Sigmoid colon (tissue), 7 donors: ENCODE results near the gene PAGR1. TPM values are rescaled to one million over a fixed set of nuclear protein-coding genes. Genes with fewer than 3 reads are reported as not detected.
"Not testable (repeated sequence)": the region's sequence is repeated elsewhere in the genome, so short reads cannot be mapped to it uniquely, and the experiment has no call there.

Experiments used
- DNase-seq: peaks from one replicate; pipeline ENCODE4 v3.0.0-alpha.2; 2019
- H3K27ac ChIP-seq, 4 donors: fragments of 200-600 bp; sonication (generic); one replicate each; pipeline ENCODE4 v1.5.1; 2016 to 2019; ENCODE audit warnings: mild to moderate bottlenecking in 1 of 4
- H3K27me3 ChIP-seq, 3 donors: fragments of 200-600 bp; sonication (generic); one replicate each; pipeline ENCODE4 v1.5.1; 2019; ENCODE audit warnings: mild to moderate bottlenecking in 1 of 3
- H3K36me3 ChIP-seq, 4 donors: fragments of 200-600 bp; sonication (generic); one replicate each; pipeline ENCODE4 v1.5.1; 2016 to 2019
- H3K4me1 ChIP-seq, 4 donors: fragments of 200-600 bp; sonication (generic); one replicate each; pipeline ENCODE4 v1.5.1; 2017 to 2019
- H3K4me3 ChIP-seq, 4 donors: fragments of 200-600 bp; sonication (generic); one replicate each; pipeline ENCODE4 v1.5.1; 2017 to 2019; ENCODE audit warnings: mild to moderate bottlenecking in 2 of 4, moderate library complexity in 1 of 4
- H3K9me3 ChIP-seq, 4 donors: fragments of 200-600 bp in 3 of 4; sonication (generic) in 3 of 4; one replicate each; pipeline versions ENCODE4 v1.5.1 to v1.6.1; 2013 to 2019
- EP300 ChIP-seq, 4 donors: sonication (generic); formaldehyde crosslinking; IDR thresholded peaks; one replicate each; pipeline ENCODE4 v1.6.1; 2017; ENCODE audit warnings: antibody characterized with exemption in 4 of 4
- POLR2A ChIP-seq, 2 donors: fragments of 450-650 bp; IDR thresholded peaks; one replicate each; pipeline ENCODE4 v1.6.1; 2016; ENCODE audit warnings: antibody characterized with exemption in 2 of 2, mild to moderate bottlenecking in 2 of 2, moderate library complexity in 2 of 2
- POLR2AphosphoS5 ChIP-seq, 4 donors: sonication (generic); formaldehyde crosslinking; IDR thresholded peaks; one replicate each; pipeline ENCODE4 v1.6.1; 2017; ENCODE audit warnings: antibody characterized with exemption in 4 of 4
- WGBS, 2 donors: extraction: QIAGEN DNeasy Blood & Tissue Kit; methylation state at CpG; one replicate each; pipeline ENCODE4 v1.1.7; 2013; 5-methylcytosine and 5-hydroxymethylcytosine counted together
- intact Hi-C: fragments of 100-400 bp; cut with DNase I; formaldehyde crosslinking; loops from one replicate; pipeline ENCODE4 v1.15.1; 2023
- polyA plus RNA-seq, 3 donors: library from polyadenylated mRNA; stranded (reverse); fragments of 200-250 nt; gene quantifications; one replicate each; pipeline ENCODE4 v1.2.3, GENCODE V29; 2013
- total RNA-seq, 4 donors: library from RNA; depleted of rRNA; stranded (reverse); fragments of >200 nt; gene quantifications; one replicate each; pipeline ENCODE4 v1.1.0, GENCODE V29; 2016
- TF ChIP-seq, protein P1 (sequence below), 4 experiments: fragments of 450-650 bp in 3 of 4; fragments of 200-600 bp in 1 of 4; IDR thresholded peaks; one replicate each; pipeline ENCODE4 v1.5.1; 2016 to 2019; ENCODE audit warnings: antibody characterized with exemption in 4 of 4, mild to moderate bottlenecking in 3 of 4, moderate library complexity in 2 of 4
- donor health status: healthy with polysubstance abuse.
- donor health status: Bipolar disorder and iron deficiency.
- donor health status: healthy.

Gene PAGR1
- total and polyA plus RNA-seq, 7 donors: 18.5 to 36.6 (median 25.9) TPM

DNA sequence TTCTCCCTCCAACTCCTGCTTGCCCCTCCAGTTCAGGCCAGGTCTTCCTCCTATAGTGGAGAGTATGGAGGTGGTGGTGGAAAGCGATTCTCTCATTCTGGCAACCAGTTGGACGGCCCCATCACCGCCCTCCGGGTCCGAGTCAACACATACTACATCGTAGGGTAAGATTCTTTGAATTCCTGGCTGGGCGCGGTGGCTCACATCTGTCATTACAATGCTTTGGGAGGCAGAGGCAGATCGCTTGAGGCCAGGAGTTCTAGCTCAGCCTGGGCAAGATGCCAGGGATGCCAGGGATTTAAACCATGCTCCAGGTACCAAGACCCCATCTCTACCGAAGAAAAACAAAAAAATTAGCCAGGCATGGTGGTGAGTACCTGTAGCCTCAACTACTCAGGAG is 36.5 kb upstream of the PAGR1 start:
- no peaks in the 10 kb centered on the region for H3K9me3 ChIP-seq
- TF ChIP-seq POLR2AphosphoS5 (IDR thresholded peaks at IDR 0.05): no peak
- H3K4me1 ChIP-seq: no peaks in the 10 kb centered on the region
- H3K4me3 ChIP-seq: no peak overlapping the region
- intact Hi-C loops: no loop called here
- H3K27me3 ChIP-seq: no peaks in the 10 kb centered on the region
- H3K36me3 ChIP-seq: no peaks in the 10 kb centered on the region
- H3K27ac ChIP-seq: no peak overlapping the region
- WGBS, 2 donors: 79 to 83% methylated on average over 10 of the region's 10 CpGs
- DNase-seq: no peak

DNA sequence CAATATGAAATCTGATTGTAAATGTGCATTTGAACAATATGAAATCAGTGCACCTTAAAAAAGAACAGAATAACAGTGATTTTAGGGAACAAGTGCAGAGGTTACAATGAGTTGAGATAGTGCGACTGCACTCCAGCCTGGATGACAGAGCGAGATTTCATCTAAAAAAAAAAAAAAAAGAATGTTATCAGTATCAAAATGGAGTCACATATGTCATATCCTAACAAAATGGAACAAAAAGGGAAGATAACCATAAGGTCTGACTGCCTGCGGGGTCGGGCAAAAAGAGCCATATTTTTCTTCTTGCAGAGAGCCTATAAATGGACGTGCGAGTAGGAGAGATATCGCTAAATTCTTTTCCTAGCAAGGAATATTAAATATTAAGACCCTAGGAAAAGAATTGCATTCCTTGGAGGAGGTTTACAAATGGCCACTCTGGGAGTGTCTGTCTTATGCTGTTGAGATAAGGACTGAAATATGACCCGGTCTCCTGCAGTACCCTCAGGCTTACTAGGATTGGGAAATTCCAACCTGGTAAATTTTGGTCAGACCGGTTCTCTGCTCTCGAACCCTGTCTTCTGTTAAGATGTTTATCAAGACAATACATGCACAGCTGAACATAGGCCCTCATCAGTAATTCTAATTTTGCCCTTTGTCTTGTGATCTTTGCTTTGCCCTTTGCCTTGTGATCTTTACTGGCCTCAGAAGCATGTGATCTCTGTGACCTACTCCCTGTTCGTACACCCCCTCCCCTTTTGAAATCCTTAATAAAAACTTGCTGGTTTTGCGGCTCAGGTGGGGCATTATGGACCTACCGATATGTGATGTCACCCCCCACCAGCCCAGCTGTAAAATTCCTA is 32.6 kb upstream of the PAGR1 start:
- H3K4me3 ChIP-seq, H3K27me3 ChIP-seq, H3K36me3 ChIP-seq, H3K27ac ChIP-seq, DNase-seq, H3K9me3 ChIP-seq: not testable (repeated sequence)
- intact Hi-C loops: loop anchor here (10.0 kb wide), 1 partner anchor 61 kb away; no protein-coding TSS in a partner anchor
- H3K4me1 ChIP-seq: peaks cover 0 to 11% (median 0%) of the 10 kb centered on the region in 4 donors
- 88 to 89% methylated on average over 13 of the region's 13 CpGs for WGBS, 2 donors

DNA sequence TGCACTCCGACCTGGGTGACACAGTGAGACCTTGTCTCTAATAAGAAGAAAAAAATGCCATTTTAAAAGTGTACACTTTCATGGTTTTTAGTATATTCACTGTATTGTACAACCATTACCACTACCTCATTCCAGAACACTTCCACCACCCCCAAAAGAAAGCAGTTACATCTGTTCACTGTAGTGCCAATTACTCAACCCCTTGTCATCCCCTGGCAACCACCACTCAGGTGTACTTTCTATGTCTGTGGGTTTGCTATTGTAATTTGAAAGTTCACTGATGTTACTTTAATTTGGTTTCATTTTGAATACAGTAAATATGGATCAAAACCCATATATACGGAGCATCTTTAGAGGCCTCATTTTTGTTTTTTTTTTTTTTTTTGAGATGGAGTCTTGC is 31.8 kb upstream of the PAGR1 start:
- no peak overlapping the region for H3K4me3 ChIP-seq
- WGBS, 2 donors: 92 to 95% methylated on average over 2 of the region's 2 CpGs
- H3K27me3 ChIP-seq: no peaks in the 10 kb centered on the region
- DNase-seq: no peak
- H3K4me1 ChIP-seq: peaks cover 0 to 11% (median 0%) of the 10 kb centered on the region in 4 donors
- no peak for TF ChIP-seq POLR2AphosphoS5 (IDR thresholded peaks at IDR 0.05)
- no peak for TF ChIP-seq POLR2A (IDR thresholded peaks at IDR 0.05)
- no peak for TF ChIP-seq EP300 (IDR thresholded peaks at IDR 0.05)
- TF ChIP-seq, protein P1, sequence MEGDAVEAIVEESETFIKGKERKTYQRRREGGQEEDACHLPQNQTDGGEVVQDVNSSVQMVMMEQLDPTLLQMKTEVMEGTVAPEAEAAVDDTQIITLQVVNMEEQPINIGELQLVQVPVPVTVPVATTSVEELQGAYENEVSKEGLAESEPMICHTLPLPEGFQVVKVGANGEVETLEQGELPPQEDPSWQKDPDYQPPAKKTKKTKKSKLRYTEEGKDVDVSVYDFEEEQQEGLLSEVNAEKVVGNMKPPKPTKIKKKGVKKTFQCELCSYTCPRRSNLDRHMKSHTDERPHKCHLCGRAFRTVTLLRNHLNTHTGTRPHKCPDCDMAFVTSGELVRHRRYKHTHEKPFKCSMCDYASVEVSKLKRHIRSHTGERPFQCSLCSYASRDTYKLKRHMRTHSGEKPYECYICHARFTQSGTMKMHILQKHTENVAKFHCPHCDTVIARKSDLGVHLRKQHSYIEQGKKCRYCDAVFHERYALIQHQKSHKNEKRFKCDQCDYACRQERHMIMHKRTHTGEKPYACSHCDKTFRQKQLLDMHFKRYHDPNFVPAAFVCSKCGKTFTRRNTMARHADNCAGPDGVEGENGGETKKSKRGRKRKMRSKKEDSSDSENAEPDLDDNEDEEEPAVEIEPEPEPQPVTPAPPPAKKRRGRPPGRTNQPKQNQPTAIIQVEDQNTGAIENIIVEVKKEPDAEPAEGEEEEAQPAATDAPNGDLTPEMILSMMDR (IDR thresholded peaks at IDR 0.05): no peak
- no peaks in the 10 kb centered on the region for H3K9me3 ChIP-seq
- H3K27ac ChIP-seq: no peak overlapping the region
- intact Hi-C loops: loop anchor here (10.0 kb wide), 1 partner anchor 61 kb away; no protein-coding TSS in a partner anchor
- H3K36me3 ChIP-seq: no peaks in the 10 kb centered on the region

DNA sequence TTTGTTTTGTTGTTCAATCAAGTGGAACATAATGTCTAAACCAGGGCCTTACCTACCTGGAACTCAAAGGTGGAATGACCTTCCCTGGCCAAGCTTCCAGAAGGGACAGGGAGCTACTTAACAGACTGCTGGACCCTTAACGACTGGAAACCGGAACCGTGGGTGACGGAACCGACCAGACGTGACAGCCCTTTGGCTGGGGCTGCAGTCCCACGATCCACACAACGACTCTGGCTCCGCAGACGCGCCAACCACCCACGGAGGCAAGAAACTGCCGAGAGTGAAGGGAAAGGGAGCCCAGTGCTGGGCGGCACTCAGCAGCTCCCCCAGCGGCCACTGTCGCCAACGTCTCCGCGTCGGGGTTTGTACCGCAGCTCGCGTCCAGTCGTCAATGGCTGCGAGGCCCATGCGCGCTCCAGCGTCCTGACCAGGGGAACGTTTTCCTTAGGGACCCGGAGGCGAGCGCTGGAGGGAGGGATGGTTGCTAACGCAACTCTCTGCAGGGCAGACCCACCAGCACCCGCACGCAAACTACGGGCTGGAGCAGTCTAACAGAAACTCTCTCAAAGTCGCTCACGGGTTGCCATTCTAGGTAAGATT is 31.0 kb upstream of the PAGR1 start:
- DNase-seq: peak; percentile 84
- intact Hi-C loops: loop anchor here (5.0 to 10.0 kb wide), 2 partner anchors 60 to 83 kb away; no protein-coding TSS in a partner anchor
- TF ChIP-seq, protein P1 (IDR thresholded peaks at IDR 0.05): peak; percentile 25 to 84 (median 65)
- TF ChIP-seq POLR2A (IDR thresholded peaks at IDR 0.05): no peak
- TF ChIP-seq POLR2AphosphoS5 (IDR thresholded peaks at IDR 0.05): no peak
- Histone ChIP-seq H3K36me3 (no peaks in the 10 kb centered on the region), H3K27ac (no peak overlapping the region), H3K9me3 (no peaks in the 10 kb centered on the region), H3K27me3 (no peaks in the 10 kb centered on the region), H3K4me3 (peak overlapping the region in 3 of 4 donors; percentile 27 to 33 (median 33)), H3K4me1 (peaks cover 0 to 18% (median 6%) of the 10 kb centered on the region in 4 donors)
- WGBS, 2 donors: 39 to 76% methylated on average over 38 of the region's 38 CpGs

DNA sequence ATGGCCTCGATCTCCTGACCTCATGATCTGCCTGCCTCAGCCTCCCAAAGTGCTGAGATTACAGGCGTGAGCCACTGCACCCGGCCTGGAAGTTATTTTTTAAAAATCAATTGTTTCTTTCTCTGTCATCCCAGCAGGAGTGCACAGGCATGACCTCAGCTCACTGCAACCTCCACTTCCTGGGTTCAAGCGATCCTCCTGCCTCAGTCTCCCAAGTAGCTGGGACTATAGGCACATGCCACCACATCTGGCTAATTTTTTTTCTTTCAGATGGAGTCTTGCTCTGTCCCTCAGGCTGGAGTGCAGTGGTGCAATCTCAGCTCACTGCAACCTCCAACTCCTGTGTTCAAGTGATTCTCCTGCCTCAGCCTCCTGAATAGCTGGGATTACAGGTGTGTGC is 28.8 kb upstream of the PAGR1 start:
- H3K4me1 ChIP-seq: peaks cover 0 to 32% (median 16%) of the 10 kb centered on the region in 4 donors
- H3K27ac ChIP-seq, H3K36me3 ChIP-seq, H3K4me3 ChIP-seq, DNase-seq, H3K27me3 ChIP-seq, H3K9me3 ChIP-seq: not testable (repeated sequence)
- WGBS, 2 donors: 91 to 92% methylated on average over 4 of the region's 4 CpGs
- intact Hi-C loops: loop anchor here (5.0 to 10.0 kb wide), 2 partner anchors 58 to 85 kb away; no protein-coding TSS in a partner anchor

DNA sequence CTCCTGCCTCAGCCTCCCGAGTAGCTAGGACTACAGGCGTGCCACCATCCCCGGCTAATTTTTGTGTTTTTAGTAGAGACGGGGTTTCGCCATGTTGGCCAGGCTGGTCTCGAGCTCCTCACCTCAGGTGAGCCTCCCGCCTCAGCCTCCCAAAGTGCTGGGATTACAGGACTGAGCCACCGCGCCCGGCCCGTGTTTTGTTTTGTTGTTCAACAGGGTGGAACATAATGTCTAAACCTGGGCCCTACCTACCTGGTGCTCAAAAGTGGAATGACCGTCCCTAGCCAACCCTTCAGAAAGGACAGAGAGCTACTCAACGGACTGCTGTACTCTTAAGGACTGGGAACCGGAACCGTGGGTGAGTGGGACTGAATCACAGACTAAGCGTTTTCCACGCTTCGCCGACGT is 26.2 kb upstream of the PAGR1 start:
- Histone ChIP-seq H3K9me3 (no peaks in the 10 kb centered on the region), H3K36me3 (no peaks in the 10 kb centered on the region), H3K27ac (peak overlapping the region; percentile 83 to 94 (median 88)), H3K4me1 (peaks cover 0 to 29% (median 16%) of the 10 kb centered on the region in 4 donors), H3K27me3 (no peaks in the 10 kb centered on the region), H3K4me3 (peak overlapping the region; percentile 50 to 99 (median 75))
- TF ChIP-seq, protein P1 (IDR thresholded peaks at IDR 0.05): no peak
- TF ChIP-seq EP300 (IDR thresholded peaks at IDR 0.05) (no peak), POLR2A (IDR thresholded peaks at IDR 0.05) (no peak), POLR2AphosphoS5 (IDR thresholded peaks at IDR 0.05) (no peak)
- intact Hi-C loops: loop anchor here (1.0 to 10.0 kb wide), 3 partner anchors 16 to 87 kb away; no protein-coding TSS in a partner anchor
- 72 to 81% methylated on average over 20 of the region's 20 CpGs for WGBS, 2 donors
- DNase-seq: no peak
